Stimulated activated CD4-positive, alpha-beta T cell treated with anti-CD3 and anti-CD28 coated beads, Interleukin-1b, Interleukin-23, amount 100 ng/mL, for 1 hour (primary cell): Measurements from ENCODE around the gene GNAO1.

Experiments
- DNase-seq, 2 donors: peaks; one replicate each; pipeline ENCODE4 v3.0.0-alpha.2; 2020; ENCODE audit warnings: low read depth in 2 of 2

GNAO1 gene

GRCh38 chr16:56191156-56191815 is at the start of gene GNAO1:
Gene GNAO1 (plus strand): TSS chr16:56191489. CDS start chr16:56192236, 747 bp downstream.
- DNase-seq: peak; percentile 9 to 27

DNA sequence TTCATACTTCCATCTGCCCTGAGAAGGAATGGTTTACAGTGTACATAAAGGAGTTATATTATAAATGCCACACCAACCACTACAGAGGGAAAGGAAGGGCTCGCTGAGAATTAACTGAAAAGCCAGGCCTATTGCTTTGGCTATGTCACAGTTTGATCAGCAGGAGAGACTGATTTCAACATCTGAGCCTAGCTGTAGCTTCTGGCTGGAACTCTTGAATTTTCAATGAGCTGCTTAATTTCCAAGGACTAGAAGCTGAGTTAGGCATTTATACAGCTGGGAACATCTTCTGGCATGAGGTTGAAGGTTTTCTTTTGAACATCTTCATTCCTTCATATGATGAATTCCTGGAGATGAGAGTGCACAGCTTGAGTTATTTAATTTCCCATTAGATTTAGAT is 47.6 kb upstream of the GNAO1 start:
- no peak for DNase-seq

- no peak for DNase-seq
Measured at GRCh38 chr16:56145369-56145768, 45.9 kb upstream of the GNAO1 start.

DNA sequence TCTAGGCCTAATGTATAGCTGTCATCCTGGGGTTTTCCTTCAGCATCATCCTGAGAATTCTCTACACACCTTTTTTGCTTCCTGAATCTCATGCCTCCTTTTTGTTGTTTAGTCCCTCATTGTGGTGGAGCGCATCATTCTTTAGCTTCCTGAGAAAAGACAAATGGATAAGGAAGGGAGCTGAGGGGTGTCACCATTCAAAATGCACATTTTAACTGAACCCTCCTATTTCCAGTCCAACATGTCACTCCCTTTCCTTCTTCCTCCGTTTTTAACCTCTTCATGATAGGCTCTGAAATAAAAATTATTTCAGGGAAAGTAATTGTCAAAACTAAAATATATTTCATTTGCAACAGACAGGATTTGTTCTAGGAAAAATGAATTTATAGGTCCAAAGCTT is 39.7 kb upstream of the GNAO1 start:
- no peak for DNase-seq

DNA sequence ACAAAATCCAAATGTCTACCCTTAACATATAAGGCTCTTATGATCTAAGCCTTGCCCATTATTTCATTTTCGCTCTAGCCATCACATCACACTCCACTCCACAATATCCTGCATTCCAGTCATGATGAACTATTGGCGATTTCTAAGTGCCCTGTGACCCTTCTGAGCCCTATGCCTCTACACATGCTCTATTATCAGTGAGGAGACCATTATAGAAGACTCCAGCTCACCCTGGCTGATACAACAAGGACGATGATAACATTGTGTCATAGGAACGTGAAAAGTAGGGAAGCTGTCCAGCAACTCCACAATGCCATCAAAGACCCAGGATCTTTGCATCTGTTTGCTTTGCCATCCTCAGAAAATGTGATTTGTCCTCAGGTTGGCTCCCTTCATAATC is 29.6 kb upstream of the GNAO1 start:
- no peak for DNase-seq

DNA sequence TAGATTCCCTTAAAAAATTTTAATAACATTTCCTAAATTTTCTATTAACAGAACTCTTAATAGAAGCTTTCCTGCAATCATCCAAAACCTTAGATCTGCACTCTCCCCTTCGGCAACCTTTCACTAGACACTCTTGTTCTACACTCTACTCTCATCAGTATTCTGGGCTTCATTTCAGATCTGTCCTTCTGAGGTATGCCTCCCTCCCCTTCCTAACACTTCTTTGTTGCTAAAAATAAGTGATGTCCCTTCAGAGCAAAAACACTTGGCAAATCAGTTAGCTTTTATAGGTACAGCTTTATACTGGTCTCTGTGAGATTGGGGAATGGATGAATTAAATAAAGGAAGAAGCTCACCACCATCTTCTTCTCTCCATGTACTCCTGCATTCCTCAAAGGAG is 28.2 kb upstream of the GNAO1 start:
- no peak for DNase-seq

DNA sequence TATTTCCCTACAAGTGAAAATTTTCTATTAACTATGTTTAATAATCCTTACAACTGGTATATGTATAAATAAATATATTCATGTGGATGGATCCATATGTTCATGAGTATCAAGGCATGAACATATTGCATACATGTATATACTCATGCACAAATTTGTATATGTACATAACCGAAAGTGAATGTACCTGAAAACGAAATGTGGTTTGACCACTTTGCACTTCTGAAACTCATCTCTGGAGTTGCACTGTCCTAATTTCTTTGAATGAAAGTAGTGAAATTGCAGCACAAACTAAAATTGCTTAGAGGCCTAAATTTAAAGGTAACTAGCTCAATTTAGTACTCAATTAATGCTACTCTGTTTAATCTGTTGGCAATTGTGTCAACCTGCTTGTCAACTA is 27.4 kb upstream of the GNAO1 start:
- no peak for DNase-seq

DNA sequence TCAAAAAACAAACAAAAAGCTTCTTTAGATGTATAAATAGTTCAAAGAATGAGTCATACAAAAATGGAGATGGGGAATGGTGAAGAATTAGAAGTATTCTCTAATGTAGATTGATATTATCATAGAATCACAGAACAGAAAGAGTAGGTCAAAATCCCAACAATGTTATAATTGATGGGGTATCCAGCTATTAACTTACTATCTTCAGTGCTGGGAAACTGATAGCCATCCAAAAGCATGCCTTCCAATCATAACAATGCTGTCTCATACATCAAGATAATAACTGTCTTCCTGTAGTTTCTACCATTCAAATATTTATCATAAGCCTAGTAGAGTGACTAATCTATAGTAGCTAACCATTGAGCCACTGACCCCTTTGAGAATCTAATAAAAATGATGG is 26.7 kb upstream of the GNAO1 start:
- no peak for DNase-seq

DNA sequence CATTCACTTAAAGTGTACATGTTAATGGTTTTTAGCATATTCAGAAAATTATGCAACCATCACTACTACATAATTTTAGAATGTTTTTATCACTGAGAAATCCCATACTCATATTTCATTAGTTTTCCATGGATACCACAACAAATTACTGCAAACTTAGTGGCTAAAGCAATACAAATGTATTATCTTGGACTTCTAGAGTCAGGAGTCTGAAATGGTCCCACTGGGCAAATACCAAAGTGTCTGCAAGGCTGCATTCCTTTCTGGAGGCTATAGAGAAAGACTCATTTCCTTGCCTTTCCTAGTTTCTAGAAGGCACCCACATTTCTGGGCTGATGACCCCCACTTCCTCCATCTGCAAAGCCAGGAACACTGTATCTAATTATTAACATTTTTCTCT is 16.9 kb upstream of the GNAO1 start:
- DNase-seq: no peak

DNA sequence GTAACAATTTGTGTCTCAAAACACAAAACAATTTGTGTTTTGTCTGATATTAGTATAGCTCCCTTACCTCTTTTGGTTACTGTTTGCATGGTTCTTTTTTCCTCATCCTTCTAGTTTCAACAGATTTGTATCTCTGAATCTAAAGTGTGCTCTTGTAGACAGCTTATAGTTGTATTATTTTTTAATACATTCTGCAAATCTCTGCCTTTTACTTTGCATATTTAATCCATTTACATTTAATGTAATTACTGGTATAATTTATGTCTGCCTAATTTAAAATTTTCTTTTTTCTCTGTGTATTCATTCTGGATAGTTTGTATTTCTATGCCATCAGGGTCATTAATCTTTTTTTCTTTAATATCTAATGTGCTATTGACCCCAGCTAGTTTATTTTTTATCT is 9.9 kb upstream of the GNAO1 start:
- DNase-seq: no peak

- no peak for DNase-seq
Measured at GRCh38 chr16:56183266-56183665, 8.0 kb upstream of the GNAO1 start.

DNA sequence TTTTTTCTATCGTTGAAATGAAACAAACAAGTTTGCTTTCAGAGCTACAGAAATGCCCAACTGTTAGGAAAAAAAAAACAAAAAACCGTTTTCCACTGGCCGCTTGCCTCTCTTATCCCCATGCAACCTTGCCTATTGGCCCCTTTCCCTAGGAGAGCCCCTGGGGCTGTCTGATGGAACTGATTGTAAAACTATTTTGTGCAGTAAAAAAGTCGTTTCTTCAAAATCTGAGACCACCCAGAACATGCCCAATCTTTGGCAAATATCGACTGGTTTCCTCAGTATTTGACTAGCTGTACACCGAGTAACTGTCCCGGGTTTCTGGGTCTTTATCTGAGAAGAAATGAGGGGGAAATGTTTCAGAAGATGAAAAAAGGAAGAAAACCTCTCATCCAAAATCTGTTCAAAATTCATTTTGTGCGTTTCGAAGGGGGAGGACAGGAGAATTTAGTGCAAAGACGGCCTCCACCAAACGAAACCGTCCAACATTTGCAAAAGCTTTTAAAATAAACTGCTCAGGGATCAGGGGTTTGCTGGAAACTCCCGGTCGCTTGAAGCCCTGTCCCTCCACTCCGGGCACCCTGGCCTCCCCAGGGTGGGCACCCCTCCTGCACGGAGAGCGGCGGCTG is 1.1 kb upstream of the GNAO1 start:
- DNase-seq: no peak

DNA sequence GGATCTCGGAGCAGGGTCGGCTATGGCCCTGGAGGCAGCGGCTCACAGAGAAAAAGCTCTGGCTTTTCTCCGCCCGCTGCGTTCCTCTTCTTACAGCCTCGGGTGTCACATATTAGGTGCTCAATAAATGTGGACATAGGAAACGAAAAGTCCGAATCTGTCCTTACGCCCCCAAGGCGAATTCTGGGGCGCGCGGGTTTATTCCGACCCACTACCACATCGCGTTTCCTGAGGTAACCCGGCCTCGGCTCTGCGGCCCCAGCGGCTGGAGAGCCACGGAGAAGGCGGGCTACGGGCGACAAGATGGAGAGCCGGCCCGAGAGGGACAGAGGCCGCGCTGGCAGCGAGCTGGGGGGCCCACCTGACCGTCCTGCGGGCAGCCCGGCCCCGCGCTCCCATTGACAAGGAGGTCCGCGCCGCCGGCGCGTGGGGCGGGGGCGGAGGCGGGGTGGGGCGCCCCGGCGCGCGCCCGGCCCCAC is 573 bp upstream of the GNAO1 start:
- DNase-seq: no peak

DNA sequence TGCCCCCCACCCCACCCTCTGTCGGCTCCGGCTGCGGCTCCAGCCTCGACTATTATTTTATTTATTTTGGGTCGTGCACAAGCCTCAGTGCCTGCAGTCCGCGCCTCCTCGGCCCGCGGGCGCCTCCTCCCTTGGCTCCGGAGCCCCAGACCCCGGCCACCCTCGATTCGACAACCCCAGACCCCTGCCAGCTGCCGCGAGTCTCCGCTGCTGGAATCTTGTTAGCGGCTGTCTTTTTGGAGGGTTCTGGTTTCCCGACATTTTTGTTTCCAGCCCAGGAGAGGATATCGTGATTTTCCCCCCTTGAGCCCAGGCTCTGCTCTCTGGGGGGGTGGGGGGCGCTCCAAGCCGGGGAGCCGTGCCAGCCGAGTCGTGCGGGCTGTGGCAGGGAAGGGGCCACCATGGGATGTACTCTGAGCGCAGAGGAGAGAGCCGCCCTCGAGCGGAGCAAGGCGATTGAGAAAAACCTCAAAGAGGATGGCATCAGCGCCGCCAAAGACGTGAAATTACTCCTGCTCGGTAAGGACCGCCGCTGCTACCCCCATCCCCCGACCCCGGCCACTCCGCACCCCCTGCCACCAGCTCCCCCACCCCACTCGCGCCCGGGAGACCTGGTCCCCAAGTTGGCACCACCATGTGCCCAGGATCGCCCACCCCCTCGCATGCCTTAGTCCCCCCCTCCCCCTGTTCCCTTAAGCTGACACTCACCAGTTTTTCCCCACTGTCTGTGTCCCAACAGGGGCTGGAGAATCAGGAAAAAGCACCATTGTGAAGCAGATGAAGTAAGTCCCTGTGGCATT is 746 bp downstream of the GNAO1 start:
- no peak for DNase-seq

- DNase-seq: no peak
Measured at GRCh38 chr16:56192635-56192945, 1.3 kb downstream of the GNAO1 start.

DNA sequence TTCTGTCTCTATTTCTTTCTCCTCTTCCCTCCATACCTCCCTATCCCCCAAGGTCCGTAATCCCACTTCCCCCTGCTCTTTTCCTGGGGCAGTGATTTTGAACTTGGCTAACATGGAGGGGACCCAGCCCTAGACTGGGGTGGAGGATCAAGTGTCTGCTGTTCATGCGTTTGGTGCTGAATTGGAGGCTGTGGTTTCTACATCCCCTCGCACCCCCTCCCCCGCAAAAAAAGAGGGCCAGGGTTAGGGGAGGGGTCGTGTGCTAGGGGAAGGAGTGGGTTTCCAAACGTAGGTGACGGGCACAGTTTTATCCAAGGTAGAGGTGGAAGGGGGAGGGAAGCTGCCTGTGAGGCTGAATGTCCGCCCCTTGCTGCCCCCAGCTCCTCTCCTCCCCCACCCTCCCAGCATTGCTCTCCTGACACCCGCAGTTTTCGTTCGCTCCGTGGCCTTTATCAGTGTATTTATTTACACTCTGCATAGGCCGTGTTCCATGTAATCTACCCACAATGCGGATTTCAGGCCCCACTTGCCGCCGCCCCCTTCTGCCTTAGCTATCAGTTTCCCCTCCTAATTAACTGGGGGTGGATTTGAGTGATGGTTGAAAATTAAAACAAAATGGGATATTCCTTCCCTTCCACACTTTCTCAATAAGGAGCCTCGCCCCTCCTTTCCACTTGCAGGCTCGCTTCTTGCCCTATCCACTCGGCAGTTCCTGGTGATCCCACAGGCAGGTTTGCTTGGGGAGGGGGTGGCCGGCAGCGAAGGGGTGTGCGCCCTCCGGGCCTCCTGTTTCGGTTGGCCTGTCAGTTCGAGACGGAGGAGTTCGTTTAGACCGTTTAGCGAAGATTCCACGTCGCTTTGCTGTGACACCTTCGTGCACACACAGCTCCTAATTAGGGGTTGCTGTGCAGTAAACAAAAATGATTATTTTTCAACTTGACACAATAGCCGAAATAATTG is 2.0 kb downstream of the GNAO1 start:
- no peak for DNase-seq

DNA sequence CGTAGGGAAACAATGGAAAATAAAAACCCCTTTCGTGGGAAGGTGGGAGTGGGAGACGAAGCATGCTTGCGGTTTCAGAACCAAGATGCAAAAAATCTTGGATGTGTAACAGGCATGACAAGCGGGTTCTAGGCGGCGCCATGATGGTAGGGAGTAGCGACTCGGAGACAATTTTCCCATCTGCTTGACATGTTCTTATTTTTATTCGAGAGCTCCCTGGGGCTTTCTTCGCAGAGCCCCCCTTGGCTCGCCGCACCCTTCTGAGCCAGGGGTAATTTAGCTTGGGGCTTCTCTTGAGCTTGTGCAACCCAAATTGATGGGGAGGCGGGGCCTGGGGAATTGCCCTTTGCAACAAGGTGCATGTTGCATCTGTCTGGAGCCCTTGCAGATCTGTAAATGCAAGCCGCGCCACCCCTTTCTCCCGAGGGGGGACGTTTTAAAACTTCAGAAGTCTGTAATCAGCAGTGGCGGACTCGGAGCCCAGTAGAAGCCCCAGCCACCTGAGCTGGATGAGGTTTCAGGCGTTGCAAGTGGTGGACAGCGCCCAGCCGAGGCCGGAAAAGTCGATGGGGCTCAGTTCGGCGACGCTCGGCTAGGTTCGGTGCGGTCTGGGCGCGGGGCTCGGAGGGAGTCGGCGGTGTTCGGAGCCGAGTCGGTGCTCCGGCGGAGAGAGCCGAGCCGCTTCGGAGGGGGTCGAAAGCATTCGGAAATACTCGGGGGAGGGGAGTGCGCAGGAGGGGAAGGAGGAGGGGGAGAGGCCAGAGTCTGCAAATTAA is 2.9 kb downstream of the GNAO1 start:
- DNase-seq: peak; percentile 32 to 56

DNA sequence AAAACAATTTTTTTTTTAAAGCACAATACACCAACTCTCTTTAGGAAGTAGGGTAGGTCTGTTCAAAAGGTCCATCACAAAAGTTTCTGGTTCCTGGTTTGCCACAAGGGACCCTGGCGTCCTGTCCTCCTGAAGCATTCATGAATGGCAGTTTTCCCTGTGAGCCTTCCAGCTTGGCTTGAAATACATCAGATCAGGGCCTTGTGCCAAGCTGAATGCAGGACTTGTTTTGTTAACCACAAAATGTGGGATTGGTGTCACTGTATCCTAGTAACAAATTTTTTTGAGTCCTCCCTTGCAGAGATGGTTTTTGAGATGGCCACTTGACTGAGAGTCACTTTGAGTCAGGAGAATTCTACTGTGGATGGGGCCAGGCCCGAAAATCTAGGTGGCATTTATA is 3.9 kb downstream of the GNAO1 start:
- DNase-seq: no peak

GRCh38 chr16:56196381-56196780 is 5.1 kb downstream of the GNAO1 start:
- DNase-seq: no peak

DNA sequence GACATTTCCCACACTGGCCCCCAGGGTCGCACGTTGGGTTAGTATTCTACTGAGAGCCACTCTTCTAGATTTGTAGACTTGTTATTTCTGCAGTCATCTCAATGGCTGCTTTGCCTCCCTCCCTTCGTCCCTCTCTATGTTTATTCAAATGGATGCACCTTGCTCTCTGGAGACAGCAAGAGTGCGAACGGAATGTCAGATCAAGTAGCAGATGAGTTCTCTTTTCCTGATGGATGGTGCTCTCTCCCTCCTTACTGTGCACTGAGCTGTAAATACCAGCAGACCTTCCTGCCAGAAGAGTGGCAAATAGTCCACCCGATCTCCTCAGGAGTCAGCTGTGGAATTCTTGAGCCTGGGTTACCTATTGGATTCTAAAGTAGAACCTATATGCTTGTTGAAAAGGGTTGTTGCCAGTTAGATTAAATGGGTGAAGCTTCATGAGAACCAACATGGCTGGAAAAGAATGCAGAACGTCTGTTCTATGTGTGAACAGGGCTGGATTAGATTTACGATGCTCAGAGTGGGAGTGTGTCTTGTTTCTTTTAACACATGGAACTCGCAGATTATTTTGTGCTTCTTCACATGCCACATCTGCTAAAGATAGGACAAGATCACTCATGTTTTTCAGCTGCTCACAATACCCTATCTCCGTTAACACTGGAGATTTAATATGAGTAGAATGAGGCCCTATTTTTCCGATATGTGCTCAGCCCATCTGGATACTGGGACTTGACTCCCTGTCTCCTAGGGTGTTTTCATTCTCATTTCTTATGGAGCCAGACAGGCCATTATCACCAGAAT is 6.1 kb downstream of the GNAO1 start:
- no peak for DNase-seq
